IPS DF 19.7 (cell line): ENCODE data around the gene DMRTA1.
"Not testable (repeated sequence)": the region's sequence is repeated elsewhere in the genome, so short reads cannot be mapped to it uniquely, and the experiment has no call there.

Source experiments
- DNase-seq: peaks from one replicate; pipeline ENCODE4 v3.0.0-alpha.2; 2013; ENCODE audit warnings: low read depth, low spot score

The DMRTA1 gene

GRCh38 chr9:22457448-22457847 lies 10.8 kb downstream of the DMRTA1 start:
- DNase-seq: no peak

- DNase-seq: no peak
Measured at GRCh38 chr9:22463205-22463604, 16.6 kb downstream of the DMRTA1 start.

GRCh38 chr9:22469928-22470544 lies 23.4 kb downstream of the DMRTA1 start:
- DNase-seq: no peak

GRCh38 chr9:22481566-22481965 lies 34.9 kb downstream of the DMRTA1 start:
- no peak for DNase-seq

- peak; percentile 42 for DNase-seq
Measured at GRCh38 chr9:22483528-22484070, 37.0 kb downstream of the DMRTA1 start.

GRCh38 chr9:22496197-22496596 lies 49.6 kb downstream of the DMRTA1 start:
- DNase-seq: not testable (repeated sequence)
